AG08395 (cell line): Measurements from ENCODE around the gene ALG13.
"Not testable (repeated sequence)": the region's sequence is repeated elsewhere in the genome, so short reads cannot be mapped to it uniquely, and the experiment has no call there.

ENCODE experiments used
- DNase-seq: peaks from one replicate; pipeline ENCODE4 v3.0.0; 2012; ENCODE audit warnings: mixed read lengths, low spot score

Gene ALG13

DNA sequence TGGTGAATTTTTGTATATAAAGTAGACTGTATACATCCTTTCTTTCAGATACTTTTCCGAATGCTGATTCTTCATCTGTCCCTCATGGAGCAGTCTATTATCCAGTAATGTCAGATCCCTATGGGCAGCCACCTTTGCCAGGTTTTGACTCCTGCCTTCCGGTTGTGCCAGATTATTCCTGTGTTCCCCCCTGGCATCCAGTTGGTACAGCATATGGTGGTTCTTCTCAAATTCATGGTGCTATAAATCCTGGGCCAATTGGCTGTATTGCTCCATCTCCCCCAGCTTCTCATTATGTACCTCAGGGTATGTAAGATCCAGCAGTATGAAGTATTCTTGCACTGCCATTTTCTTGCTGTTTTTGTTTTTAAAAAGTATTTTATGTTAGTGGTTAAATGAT, 78.7 kb downstream of the ALG13 start:
- no peak for DNase-seq

DNA sequence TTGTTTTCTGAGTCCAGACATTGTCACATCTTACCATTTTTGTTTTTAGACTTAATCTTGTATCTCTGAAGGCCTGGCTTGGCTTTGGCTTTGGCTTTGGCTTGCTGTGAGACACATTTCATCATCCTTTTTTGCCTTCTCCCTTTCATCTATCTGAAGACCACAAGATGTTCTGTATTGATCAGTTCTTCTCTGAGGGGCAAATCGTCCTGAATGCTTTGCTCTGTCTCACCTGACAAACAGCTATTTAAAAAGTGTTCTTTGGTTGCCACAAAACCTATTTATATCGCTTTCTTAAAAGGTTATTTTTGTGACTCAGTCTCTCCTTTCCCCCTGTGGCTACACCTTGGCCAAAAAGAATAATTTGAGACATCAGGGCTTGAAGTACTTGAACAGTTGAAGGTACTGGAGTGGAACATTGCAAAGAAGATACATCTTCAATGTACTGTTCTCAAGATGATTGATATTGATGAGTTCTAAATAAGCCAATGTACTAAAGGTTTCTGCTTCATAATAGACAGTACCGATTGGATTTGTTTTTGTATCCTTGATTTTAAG, 80.7 kb downstream of the ALG13 start:
- no peak for DNase-seq

DNA sequence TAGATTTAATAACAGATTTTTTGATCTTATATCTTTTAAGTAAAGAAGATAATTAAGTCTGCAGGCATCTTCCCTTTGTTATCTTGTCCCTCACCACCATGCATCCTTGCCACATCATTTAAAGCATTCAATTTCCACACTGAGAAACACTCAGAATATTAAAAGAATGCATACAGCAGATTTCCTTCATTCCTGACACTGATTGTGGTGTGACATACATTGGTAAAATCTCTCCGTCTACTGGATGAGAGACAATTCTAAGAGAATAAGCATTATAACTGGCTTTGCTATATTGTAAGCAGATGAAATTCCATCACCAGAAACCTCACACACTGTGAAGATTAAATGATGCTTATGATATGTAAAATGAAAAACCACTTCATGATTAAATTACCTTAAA, 97.6 kb downstream of the ALG13 start:
- DNase-seq = no peak

DNA sequence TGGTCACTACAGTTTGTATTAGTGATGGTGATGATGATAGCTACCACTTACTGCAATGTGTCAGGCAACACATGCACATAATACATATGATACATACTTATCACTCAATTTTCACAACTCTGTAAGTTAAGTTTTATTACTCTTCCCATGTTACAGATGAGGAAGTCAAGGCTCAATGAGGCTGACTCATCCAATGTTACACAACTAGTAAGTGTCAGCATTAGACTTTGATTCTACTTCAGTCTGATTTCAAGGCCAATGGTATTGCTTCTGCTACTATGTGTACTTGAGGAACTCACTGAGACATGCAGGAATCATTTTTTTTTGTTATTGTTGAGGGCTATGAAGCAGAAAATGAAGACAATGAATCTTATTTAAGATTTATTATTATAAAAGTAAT, 98.6 kb downstream of the ALG13 start:
- no peak for DNase-seq

DNA sequence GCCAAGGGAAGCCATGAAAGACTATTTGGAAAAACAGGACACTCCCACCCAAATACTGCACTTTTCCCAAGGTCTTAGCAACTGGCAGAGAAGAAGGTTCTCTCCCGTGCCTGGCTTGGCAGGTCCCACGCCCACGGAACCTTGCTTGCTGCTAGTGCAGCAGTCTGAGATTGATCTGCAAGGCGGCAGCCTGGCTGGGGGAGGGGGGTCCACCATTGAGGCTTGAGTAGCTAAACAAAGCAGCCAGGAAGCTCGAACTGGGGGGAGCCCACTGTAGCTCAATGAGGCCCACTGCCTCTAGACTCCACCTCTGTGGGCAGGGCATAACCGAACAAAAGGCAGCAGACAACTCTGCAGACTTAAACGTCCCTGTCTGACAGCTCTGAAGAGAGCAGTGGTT, 103.7 kb downstream of the ALG13 start:
- no peak for DNase-seq

DNA sequence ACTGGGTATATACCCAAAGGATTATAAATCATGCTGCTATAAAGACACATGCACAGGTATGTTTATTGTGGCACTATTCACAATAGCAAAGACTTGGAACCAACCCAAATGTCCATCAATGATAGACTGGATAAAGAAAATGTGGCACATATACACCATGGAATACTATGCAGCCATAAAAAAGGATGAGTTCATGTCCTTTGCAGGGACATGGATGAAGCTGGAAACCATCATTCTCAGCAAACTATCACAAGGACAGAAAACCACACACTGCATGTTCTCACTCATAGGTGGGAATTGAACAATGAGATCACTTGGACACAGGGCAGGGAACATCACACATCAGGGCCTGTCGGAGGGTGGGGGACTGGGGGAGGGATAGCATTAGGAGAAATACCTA, 109.1 kb downstream of the ALG13 start:
- not testable (repeated sequence) for DNase-seq
